Transverse colon (tissue), 4 donors: Measurements from ENCODE around the gene GJD3.

ENCODE experiments used
- CTCF ChIP-seq, 5 experiments: fragments of 200-600 bp in 3 of 5; fragments of 450-650 bp in 2 of 5; sonication (generic) in 3 of 5; IDR thresholded peaks; 1 replicate in 2 of 5; 2 replicates in 3 of 5; pipeline ENCODE4 v1.5.1; 2016 to 2017; ENCODE audit warnings: antibody characterized with exemption in 5 of 5, inconsistent platforms in 3 of 5, mild to moderate bottlenecking in 2 of 5, moderate library complexity in 1 of 5
- EP300 ChIP-seq: sonication (generic); formaldehyde crosslinking; IDR thresholded peaks from one replicate; pipeline ENCODE4 v1.6.1; 2017; ENCODE audit warnings: antibody characterized with exemption, low read depth
- POLR2A ChIP-seq: fragments of 450-650 bp; IDR thresholded peaks from one replicate; pipeline ENCODE4 v1.6.1; 2016; ENCODE audit warnings: antibody characterized with exemption, mild to moderate bottlenecking, moderate library complexity
- POLR2AphosphoS5 ChIP-seq, 3 donors: sonication (generic); formaldehyde crosslinking; IDR thresholded peaks; one replicate each; pipeline ENCODE4 v1.6.1; 2016; ENCODE audit warnings: antibody characterized with exemption in 3 of 3

GRCh38 chr17:40329839-40330794, 34.4 kb downstream of the GJD3 start:
- TF ChIP-seq CTCF (IDR thresholded peaks at IDR 0.05) (no peak), EP300 (no peak), POLR2A (no peak), POLR2AphosphoS5 (IDR thresholded peaks at IDR 0.05) (no peak)
